NK-92 (cell line): ENCODE results near the gene TBXAS1.

ENCODE experiments used
- DNase-seq: peaks from one replicate; lab custom pipeline; 2025; ENCODE audit not compliant: unreplicated experiment; lab: John Stamatoyannopoulos, UW

Gene TBXAS1

GRCh38 chr7:139942636-139943035, 113.6 kb downstream of the TBXAS1 start:
- DNase-seq, result no peak

GRCh38 chr7:139943401-139943800, 114.3 kb downstream of the TBXAS1 start:
- DNase-seq, result no peak

- no peak for DNase-seq
Measured at GRCh38 chr7:139944248-139944647, 115.2 kb downstream of the TBXAS1 start.

GRCh38 chr7:139946533-139946932, 117.5 kb downstream of the TBXAS1 start:
- DNase-seq, result no peak

GRCh38 chr7:139947021-139947420, 118.0 kb downstream of the TBXAS1 start:
- no peak for DNase-seq

- DNase-seq, result no peak
Measured at GRCh38 chr7:139948167-139948566, 119.1 kb downstream of the TBXAS1 start.

GRCh38 chr7:139948587-139949335, 119.7 kb downstream of the TBXAS1 start:
- no peak for DNase-seq

GRCh38 chr7:139949629-139950028, 120.6 kb downstream of the TBXAS1 start:
- DNase-seq, result no peak

- no peak for DNase-seq
Measured at GRCh38 chr7:139950881-139951525, 121.9 kb downstream of the TBXAS1 start.

- DNase-seq, result no peak
Measured at GRCh38 chr7:139953229-139953628, 124.2 kb downstream of the TBXAS1 start.

- DNase-seq, result no peak
Measured at GRCh38 chr7:139955109-139955820, 126.2 kb downstream of the TBXAS1 start.

- DNase-seq, result no peak
Measured at GRCh38 chr7:139958599-139959284, 129.7 kb downstream of the TBXAS1 start.

GRCh38 chr7:139959285-139959628, 130.2 kb downstream of the TBXAS1 start:
- DNase-seq, result no peak

GRCh38 chr7:139959718-139960117, 130.7 kb downstream of the TBXAS1 start:
- no peak for DNase-seq

GRCh38 chr7:139960157-139960556, 131.1 kb downstream of the TBXAS1 start:
- DNase-seq, result no peak

GRCh38 chr7:139965942-139966628, 137.0 kb downstream of the TBXAS1 start:
- no peak for DNase-seq

- no peak for DNase-seq
Measured at GRCh38 chr7:139966949-139967348, 137.9 kb downstream of the TBXAS1 start.

- no peak for DNase-seq
Measured at GRCh38 chr7:139968931-139969330, 139.9 kb downstream of the TBXAS1 start.

GRCh38 chr7:139972029-139972428, 143.0 kb downstream of the TBXAS1 start:
- DNase-seq, result no peak

GRCh38 chr7:139973101-139974050, 144.3 kb downstream of the TBXAS1 start:
- DNase-seq, result no peak
